CD4-positive, alpha-beta T cell treated with Interferon gamma for 1 hour (primary cell): ENCODE data around the gene FABP6.

Source experiments
- DNase-seq: peaks from one replicate; pipeline ENCODE4 v3.0.0-alpha.2; 2020

The FABP6 gene

GRCh38 chr5:160263326-160263855 is 34.1 kb downstream of the FABP6 start:
- no peak for DNase-seq

- no peak for DNase-seq
Measured at GRCh38 chr5:160266044-160266443, 36.7 kb downstream of the FABP6 start.

GRCh38 chr5:160266752-160267345 is 37.5 kb downstream of the FABP6 start:
- no peak for DNase-seq

- DNase-seq: no peak
Measured at GRCh38 chr5:160268121-160268520, 38.8 kb downstream of the FABP6 start.

GRCh38 chr5:160269017-160269416 is 39.7 kb downstream of the FABP6 start:
- DNase-seq: peak; percentile 79

- no peak for DNase-seq
Measured at GRCh38 chr5:160270704-160271103, 41.4 kb downstream of the FABP6 start.

GRCh38 chr5:160271396-160271795 is 42.1 kb downstream of the FABP6 start:
- no peak for DNase-seq

- no peak for DNase-seq
Measured at GRCh38 chr5:160271836-160272235, 42.5 kb downstream of the FABP6 start.

- no peak for DNase-seq
Measured at GRCh38 chr5:160272264-160272663, 43.0 kb downstream of the FABP6 start.

- DNase-seq: no peak
Measured at GRCh38 chr5:160272889-160273288, 43.6 kb downstream of the FABP6 start.

GRCh38 chr5:160274483-160274931 is 45.2 kb downstream of the FABP6 start:
- no peak for DNase-seq

GRCh38 chr5:160278343-160278742 is 49.0 kb downstream of the FABP6 start:
- DNase-seq: no peak

- no peak for DNase-seq
Measured at GRCh38 chr5:160280384-160281095, 51.2 kb downstream of the FABP6 start.

GRCh38 chr5:160281275-160281674 is 52.0 kb downstream of the FABP6 start:
- DNase-seq: no peak

GRCh38 chr5:160284291-160284873 is 55.1 kb downstream of the FABP6 start:
- no peak for DNase-seq

GRCh38 chr5:160285316-160285715 is 56.0 kb downstream of the FABP6 start:
- DNase-seq: no peak

GRCh38 chr5:160286947-160287346 is 57.6 kb downstream of the FABP6 start:
- DNase-seq: no peak

GRCh38 chr5:160287378-160288051 is 58.2 kb downstream of the FABP6 start:
- DNase-seq: no peak
